Subcutaneous adipose tissue (tissue), 4 donors: ENCODE results near the gene ERBB3. TPM values are rescaled to one million over a fixed set of nuclear protein-coding genes. Genes with fewer than 3 reads are reported as not detected.

Source experiments
- CTCF ChIP-seq: fragments of 450-650 bp; IDR thresholded peaks from one replicate; pipeline ENCODE4 v1.5.1; 2016; ENCODE audit warnings: low read depth, mild to moderate bottlenecking, control low read depth, antibody characterized with exemption, moderate library complexity
- total RNA-seq, 4 donors: library from RNA; depleted of rRNA; stranded (reverse); fragments of >200 nt; gene quantifications; one replicate each; pipeline ENCODE4 v1.1.0, GENCODE V29; 2016

ERBB3 gene
- total RNA-seq, 4 donors from 2014 or later, result 0.34 to 2.6 (median 0.66) TPM

- TF ChIP-seq CTCF, result no peak
Measured at GRCh38 chr12:56127485-56127887, 47.5 kb downstream of the ERBB3 start.

DNA sequence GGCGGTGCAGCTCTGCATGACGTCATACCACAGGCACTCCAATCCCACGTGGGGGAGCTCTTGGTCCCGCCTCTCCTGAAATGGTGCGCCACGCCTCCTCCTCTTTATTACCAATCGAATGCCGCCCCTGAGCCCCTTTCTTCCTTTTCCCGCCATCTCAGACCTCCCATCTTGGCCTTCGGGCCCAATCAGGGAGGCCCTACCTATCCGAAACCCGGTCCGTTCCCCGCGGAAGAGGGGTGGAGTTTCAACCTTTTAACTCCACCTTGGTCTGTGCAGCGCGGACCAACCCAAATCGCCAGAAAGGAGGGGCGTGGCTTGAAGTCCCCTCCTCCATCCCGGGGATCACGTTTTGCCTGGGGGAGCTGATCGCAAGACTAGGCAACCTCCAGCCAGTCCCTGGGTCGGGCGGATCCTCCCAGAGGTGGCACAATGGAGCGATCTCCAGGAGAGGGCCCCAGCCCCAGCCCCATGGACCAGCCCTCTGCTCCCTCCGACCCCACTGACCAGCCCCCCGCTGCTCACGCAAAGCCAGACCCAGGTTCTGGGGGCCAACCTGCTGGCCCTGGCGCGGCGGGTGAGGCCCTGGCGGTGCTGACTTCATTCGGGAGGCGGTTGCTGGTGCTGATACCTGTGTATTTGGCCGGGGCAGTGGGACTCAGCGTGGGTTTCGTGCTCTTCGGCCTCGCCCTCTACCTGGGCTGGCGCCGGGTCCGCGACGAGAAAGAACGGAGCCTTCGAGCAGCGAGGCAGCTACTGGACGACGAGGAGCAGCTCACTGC lies 48.1 kb downstream of the ERBB3 start, which contains the start of gene ESYT1:
TSS of gene ESYT1 (plus strand) at position 380 of the 782 bp plus-strand sequence. CDS start at position 433, 53 bp downstream.
- no peak for TF ChIP-seq CTCF

GRCh38 chr12:56128670-56129205 lies 48.8 kb downstream of the ERBB3 start:
- no peak for TF ChIP-seq CTCF

- TF ChIP-seq CTCF, result no peak
Measured at GRCh38 chr12:56129206-56129941, 49.4 kb downstream of the ERBB3 start.

- TF ChIP-seq CTCF, result no peak
Measured at GRCh38 chr12:56129942-56130495, 50.1 kb downstream of the ERBB3 start.

DNA sequence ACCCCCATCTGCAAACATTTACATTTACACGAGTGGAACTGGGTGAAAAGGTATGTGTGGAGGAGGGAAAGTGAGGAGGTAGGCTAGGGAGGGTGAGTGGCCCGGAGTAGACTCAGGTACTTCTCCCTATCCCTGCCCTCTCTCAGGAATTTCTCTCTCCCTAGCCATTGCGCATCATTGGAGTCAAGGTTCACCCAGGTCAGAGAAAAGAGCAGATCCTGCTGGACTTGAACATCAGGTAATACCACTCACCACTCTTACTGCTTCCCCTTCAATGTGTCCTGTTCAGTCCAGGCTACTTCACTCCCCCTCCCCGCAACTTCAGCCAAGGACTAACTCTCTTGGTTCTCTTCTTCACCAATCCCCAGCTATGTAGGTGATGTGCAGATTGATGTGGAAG lies 50.9 kb downstream of the ERBB3 start:
- TF ChIP-seq CTCF, result no peak

- no peak for TF ChIP-seq CTCF
Measured at GRCh38 chr12:56134897-56135296, 54.9 kb downstream of the ERBB3 start.
